Stimulated activated CD8-positive, alpha-beta memory T cell treated with anti-CD3 and anti-CD28 coated beads, Interleukin-15, amount 100 ng/mL, for 4 hours (primary cell): ENCODE data around the gene XRCC6.
"Not testable (repeated sequence)": the region's sequence is repeated elsewhere in the genome, so short reads cannot be mapped to it uniquely, and the experiment has no call there.

Experiments used
- DNase-seq, 2 donors: peaks; one replicate each; pipeline ENCODE4 v3.0.0-alpha.2; 2020; ENCODE audit warnings: low read depth in 2 of 2

Gene XRCC6

DNA sequence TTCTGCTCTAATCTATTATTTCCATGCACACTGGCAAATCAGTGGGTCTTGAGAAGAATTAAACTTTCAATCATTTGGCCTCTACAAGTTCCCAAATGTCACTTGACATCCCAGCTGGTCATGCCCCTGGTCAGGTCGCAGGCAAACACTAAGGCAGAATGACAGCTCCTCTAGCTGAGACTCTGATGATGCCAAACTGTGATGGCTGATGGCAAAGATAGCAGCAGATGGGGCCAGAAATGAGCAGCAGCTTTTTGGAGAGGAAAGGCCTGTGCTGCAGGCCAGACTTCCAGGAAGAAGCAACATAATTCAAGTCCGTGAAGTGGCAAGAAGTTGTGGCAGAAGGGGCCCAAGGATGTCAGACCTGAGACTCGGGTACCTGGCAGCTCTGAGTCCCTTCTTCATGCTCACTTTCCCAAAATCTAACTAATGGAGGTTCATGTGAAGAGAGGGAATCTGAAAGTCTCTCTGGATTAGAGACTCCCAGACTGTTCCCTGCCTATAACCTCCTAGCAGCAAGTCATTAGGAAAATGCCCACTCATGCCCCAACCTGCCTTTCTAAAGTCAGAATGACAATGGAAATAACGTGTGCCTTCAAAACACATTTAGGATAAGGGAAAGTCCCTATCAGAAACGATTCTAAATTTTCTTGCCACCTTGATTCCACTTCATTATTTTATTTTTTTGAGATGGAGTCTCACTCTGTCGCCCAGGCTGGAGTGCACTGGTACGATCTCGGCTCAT lies 22.0 kb upstream of the XRCC6 start:
- no peak for DNase-seq

DNA sequence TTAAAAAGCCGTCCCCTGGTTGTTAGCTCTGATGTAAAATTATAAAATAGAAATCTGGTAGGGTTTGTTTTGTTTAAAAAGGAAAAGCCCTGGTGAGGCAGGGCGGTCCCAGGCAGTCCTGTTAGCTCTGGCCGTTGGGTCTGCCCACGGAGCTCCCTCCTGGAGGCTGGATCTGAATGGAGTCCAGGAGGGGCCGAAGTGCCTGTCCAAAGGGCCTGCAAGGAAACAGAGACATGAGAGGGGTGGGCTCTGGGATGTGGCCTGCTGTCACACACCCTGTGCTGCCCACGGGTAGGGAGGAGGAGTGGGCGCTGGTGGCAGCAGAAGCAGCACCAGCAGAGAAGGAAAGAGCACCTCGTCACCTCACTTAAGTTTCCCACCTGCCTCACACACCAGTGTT lies 20.1 kb upstream of the XRCC6 start:
- DNase-seq = no peak

DNA sequence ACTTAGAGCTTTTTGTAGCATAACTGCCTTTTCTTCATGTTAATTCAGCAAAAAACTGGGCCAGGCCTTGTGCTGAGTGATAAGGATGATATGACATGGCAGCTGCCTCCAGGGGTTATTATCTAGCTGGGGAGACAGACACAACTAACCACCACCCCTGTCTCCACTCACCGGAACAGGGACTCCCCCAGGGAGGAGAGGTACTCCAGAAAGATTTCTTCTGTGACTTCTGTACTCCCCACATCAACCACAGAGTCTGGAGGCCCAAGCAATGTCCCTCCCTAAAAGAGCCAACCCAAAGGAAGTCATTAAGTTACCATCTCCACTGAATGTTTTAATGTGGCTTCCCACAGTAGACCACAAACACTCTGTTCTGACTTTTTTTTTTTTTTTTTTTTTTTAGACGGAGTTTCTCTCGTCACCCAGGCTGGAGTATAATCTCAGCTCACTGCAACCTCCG lies 17.2 kb upstream of the XRCC6 start:
- DNase-seq = peak; percentile 4 to 23

DNA sequence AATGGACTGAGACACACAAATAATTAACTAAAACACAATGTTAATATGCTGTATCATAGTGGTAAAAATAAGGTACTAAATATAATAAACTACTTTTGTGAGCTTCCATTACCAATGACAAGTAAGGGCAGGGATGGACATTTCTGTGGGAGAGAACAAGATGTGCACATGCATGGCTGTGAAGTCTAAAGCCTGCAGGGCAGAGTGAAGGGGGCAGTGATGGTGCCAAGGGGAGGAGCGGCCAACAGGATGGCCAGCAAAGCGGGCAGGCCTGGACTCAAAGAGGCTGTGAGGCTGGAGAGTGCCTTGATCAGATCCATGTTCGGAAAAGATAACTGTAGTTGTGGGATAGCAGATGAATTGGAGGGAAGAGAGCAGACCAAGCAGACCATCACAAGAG lies 12.7 kb upstream of the XRCC6 start:
- DNase-seq = no peak

DNA sequence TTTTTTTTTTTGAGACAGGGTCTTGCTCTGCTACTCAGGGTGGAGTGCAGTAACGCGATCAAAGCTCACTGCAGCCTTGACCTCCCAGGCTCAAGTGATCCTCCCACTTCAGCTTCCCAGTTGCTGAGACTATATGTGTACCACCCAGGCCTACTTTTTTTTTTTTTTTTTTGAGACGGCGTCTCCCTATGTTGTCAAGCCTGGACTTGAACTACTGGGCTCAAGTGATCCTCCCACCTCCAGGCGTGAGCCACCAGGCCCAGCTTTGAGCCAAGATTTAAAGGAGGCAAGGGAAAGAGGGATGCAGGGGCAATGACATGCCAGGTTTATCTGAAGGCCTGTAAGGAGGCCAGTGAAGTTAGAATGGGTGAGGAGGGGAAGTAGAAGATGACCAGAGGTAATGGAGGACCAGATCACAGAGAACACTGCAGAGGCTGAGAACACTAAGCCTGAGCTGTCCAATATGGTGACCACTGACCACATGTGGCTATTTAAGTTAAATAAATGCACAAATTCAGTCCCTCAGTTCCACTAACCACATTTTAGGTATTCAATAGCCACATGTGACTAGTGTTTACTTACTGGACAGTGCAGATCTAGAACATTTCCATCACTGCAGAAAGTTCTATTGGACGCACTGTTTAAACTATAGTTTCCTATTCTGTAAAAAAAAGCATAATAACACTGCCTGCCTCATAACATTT lies 8.3 kb upstream of the XRCC6 start:
- DNase-seq = no peak

DNA sequence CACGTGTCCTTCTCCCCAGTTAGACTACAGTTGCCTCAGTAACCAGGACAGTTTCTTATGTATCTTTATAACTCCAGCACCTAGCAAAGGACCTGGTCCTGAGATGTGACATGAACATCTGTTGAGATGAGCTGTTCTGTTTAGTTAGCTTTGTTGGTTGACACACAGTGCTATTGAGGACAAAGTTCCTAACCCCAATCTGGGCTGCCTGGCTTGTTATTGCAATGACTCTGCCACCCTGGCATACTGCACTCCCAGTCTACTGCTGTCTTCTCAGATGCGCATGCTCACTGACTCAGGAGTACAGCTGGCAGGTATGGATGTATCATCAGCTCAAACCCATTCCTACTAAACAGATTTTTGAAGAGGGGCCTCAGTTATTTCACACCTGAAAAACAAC lies 7.6 kb upstream of the XRCC6 start:
- no peak for DNase-seq

DNA sequence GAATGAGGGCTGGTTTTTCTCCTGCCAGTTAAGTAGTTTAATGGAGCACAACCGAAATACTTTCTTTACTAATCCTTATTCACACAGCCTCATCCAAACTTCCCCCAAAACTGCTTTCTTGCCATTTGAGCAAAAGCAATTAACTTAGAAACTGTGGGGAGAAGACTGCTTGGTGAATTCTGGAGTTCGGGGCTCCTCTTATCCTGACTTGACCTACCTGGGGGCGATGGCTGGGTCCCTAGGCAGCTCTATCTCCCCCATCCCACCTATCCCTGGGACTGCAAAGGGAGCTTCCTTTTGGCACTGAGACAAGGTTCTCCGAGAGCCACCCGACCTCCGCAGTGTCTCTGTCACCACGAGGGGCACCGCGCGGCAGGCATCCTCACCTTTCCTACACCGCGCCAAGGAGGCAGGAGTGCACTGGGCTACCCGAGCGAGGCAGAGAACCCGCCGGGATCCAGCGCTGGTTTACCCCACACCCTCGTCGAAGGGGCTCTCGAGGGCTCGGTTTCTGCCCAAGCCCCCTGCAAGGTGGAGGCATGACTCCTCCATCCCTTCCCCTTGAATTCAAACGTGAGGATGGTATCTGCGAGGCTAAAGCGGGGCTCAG lies 1.0 kb upstream of the XRCC6 start:
- DNase-seq = peak; percentile 16 to 18

DNA sequence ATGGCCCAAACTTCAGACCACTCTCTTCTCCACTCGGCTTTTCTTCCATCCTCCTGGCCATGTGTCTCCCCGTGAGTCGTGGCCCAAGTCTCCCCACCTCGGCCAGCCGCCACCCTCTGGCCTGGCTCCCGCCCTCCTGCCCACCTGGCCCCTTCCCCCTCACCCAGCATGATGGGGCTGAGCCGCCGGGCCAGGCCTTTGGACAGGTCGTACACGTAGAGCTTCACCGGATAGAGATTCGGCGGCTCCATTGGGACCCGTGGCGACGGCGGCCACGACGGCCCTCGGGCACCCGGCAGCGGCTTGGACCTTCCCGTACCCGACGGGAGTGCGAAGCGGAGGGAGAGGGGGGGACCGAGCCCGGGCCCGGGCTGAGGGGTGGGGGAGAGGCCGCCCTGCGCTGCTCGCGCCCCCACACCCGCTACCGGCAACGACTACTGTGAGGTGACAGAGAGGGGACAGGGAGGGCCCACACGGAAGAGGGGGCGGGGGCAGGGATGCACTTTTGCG lies 451 bp upstream of the XRCC6 start, which contains the start of gene DESI1:
TSS of gene DESI1 (minus strand) at position 455 of the 510 bp plus-strand sequence. CDS start at position 251, 204 bp downstream.
- DNase-seq = no peak

DNA sequence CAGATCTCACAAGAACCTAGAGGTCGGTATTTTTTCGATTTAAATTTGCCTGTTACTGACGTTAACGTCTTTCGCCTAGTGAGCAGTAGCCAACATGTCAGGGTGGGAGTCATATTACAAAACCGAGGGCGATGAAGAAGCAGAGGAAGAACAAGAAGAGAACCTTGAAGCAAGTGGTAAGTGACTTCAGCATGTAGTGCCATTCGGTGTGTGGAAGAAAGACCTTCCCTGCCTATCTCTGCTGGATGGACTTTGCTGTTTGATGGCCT lies 750 bp downstream of the XRCC6 start:
- DNase-seq = no peak

DNA sequence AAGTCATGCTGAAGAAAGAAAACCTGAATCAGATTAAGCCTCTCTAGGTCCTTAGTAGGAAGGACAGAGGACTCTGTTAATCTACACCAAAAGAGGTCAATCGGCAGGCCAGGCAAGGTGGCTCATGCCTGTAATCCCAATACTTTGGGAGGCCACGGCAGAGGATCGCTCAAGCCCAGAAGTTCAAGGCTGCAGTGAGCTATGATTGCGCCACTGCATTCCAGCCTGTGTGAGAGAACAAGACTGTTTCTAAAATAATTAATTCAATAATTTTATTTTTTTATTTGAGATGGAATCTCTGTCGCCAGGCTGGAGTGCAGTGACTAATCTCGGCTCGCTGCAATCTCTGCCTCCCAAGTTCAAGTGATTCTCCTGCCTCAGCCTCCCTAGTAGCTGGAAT lies 4.5 kb downstream of the XRCC6 start:
- DNase-seq = no peak

DNA sequence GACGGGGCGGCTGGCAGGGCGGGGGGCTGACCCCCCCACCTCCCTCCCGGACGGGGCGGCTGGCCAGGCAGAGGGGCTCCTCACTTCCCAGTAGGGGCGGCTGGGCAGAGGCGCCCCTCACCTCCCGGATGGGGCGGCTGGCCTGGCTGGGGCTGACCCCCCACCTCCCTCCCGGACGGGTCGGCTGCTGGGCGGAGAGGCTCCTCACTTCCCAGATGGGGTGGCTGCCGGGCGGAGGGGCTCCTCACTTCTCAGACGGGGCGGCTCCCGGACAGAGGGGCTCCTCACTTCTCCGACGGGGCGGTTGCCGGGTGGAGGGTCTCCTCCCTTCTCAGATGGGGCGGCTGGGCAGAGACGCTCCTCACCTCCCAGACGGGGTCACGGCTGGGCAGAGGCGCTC lies 10.0 kb downstream of the XRCC6 start:
- not testable (repeated sequence) for DNase-seq

DNA sequence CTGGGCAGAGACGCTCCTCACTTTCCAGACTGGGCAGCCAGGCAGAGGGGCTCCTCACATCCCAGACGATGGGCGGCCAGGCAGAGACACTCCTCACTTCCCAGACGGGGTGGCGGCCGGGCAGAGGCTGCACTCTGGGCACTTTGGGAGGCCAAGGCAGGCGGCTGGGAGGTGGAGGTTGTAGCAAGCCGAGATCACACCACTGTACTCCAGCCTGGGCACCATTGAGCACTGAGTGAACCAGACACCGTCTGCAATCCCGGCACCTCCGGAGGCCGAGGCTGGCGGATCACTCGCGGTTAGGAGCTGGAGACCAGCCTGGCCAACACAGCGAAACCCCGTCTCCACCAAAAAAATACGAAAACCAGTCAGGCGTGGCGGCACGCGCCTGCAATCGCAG lies 10.5 kb downstream of the XRCC6 start:
- not testable (repeated sequence) for DNase-seq

DNA sequence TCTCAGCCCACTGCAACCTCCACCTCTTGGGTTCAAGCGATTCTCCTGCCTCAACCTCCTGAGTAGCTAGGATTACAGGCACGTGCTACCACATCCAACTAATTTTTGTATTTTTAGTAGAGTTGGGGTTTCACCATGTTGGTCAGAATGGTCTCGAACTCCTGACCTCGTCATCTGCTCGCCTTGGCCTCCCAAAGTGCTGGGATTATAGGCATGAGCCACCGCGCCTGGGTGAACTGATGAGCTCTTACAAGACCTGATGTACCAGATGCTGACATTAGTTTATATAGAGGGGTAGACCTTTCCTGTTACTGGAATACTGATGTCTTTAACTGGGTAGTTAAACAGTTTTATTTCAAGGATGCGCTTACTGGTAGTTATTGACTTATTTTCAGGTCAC lies 13.5 kb downstream of the XRCC6 start:
- DNase-seq = not testable (repeated sequence)

DNA sequence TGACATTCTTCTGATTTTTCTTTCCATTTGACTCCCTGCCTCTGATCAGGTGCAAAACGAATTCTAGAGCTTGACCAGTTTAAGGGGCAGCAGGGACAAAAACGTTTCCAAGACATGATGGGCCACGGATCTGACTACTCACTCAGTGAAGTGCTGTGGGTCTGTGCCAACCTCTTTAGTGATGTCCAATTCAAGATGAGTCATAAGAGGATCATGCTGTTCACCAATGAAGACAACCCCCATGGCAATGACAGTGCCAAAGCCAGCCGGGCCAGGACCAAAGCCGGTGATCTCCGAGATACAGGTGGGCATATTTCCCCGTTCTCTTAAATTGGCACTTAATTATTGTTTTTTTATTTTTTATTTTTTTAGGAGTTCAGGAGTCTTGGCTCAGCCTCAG lies 15.4 kb downstream of the XRCC6 start:
- no peak for DNase-seq

DNA sequence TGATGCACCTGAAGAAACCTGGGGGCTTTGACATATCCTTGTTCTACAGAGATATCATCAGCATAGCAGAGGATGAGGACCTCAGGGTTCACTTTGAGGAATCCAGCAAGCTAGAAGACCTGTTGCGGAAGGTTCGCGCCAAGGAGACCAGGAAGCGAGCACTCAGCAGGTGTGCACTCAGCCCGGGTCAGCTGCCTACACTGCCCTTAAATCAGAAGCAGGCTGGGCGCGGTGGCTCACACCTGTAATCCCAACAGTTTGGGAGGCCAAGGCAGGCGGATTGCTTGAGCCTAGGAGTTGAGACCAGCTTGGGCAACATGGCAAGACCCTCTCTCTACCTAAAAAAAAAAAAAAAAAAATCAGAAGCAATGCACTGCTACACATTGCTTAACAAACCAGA lies 16.5 kb downstream of the XRCC6 start:
- DNase-seq = not testable (repeated sequence)

DNA sequence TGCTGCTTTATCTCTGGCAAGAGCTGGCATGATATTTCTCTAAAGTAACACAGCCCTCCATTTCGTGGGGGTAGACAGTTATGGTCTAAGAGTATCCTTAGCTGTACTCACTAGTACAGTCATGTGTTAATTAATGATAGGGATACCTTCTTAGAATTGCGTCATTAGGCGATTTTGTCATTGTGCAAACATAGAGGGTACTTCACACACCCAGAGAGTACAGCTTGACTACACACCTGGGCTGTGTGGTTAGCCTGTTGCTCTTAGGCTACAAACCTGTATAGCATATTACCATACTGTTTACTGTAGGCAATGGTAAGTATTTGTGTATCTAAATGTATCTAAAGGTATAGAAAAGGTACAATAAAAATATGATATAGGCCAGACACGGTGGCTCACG lies 17.0 kb downstream of the XRCC6 start:
- DNase-seq = no peak

DNA sequence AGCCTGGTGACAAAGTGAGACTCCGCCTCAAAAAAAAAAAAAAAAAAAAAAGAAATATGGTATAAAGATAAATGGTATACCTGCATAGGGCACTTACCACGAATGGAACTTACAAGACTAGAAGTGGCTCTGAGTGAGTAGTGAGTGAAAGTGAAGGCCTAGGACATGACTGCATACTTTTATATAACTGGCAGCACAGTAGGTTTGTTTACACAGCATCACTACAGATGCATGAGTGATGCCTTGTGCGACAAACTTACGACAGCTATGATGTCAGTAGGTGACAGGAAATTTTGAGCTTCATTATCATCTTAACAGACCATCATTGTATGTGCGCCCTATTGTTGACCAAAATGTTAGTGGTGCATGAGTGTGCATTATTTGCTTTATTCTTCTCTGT lies 17.7 kb downstream of the XRCC6 start:
- DNase-seq = no peak

DNA sequence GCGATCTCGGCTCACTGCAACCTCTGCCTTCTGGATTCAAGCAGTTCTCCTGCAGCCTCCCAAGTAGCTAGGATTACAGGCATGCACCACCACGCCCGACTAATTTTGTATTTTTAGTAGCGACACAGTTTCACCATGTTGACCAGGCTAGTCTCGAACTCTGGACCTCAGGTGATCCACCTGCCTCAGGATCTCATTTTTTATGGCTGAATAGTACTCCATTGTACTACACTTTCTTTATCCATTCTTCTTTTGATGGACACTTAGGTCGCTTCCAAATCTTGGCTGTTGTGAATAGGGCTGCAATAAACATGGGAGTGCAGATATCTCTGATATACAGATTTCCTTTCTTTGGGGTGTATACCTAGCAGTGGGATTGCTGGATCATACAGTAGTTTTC lies 20.8 kb downstream of the XRCC6 start:
- no peak for DNase-seq

DNA sequence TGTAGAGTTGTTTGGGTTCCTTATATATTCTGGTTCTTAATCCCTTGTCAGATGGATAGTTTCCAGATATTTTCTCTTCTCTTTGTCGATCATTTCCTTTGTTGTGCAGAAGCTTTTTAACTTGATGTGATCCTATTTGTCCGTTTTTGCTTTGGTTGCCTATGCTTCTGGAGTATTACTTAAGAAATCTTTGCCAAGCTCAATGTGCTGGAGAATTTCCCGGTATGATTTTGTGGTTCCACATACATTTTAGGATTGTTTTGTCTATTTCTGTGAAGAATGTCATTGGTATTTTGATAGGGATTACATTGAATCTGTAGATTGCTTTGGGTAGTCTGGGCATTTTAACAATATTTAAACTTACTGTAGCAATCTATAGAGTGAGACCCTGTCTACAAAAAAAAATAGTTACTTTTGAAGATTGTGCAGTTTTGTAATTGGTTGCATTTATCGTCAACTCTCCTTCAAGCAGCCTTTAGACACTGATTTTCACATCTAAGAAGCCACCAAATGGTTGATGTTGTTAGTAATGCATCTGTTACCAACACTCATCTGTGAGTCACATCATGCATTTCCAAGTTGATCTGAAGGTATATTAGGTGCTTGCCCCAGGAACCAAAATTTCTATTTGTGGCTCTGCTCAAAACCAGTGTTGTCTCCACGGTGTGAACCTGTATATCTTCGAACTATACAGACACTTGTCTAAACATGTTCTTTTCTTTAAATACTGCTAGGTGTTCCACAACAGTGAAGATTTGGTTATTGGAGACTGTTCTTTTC lies 21.4 kb downstream of the XRCC6 start:
- no peak for DNase-seq

DNA sequence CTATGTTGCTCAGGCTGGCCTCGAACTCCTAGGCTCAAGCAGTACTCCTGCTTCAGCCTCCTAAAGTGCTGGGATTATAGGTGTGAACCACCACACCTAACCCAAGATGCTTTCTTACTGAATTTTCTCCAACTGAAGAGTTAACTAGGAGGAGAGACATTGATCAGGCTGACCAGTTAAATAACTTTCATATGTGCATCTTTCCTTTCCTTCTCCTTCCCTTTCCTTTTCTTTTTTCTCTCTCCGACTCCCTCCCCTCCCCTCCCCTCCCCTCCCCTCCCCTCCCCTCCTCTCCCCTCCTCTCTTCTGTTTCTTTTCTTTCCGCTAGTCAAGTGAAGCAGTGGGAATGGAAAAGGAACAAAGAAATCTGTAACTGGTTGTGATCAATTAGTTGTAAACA lies 26.7 kb downstream of the XRCC6 start:
- no peak for DNase-seq

DNA sequence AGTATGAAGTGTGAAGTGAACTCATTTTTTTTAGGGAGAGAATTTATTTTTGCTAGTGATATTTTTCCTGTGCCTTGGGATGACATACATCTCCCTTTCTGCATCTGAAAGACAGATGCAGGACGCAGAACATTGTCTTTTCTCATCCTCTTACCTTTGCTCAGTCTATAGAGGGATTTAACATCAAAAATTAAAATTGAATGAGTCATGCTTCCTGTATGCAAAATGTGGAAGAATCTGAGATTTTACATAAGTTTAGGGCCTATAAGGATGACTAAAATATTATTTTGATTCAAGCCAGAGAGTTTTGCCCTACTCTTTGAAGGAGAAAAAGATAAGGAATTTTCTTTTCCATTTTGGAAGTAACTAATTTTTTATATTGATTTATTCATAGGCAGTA lies 27.3 kb downstream of the XRCC6 start:
- DNase-seq = no peak

DNA sequence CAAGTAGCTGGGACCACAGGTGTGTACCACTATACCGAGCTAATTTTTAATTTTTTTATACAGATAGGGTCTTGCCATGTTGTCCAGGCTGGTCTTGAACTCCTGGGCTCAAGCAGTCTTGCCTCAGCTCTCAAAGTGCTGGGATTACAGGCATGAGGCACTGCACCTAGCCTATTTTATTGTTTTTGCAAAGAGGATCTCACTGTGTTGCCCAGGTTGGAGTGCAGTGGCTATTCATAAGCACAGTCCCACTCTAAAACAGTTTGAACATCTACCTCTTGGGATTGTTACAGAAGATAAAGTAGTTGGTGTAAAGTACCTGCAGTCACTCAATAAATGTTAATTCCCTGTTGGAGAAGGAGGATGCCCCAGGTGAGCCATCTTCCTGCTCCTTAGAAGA lies 29.1 kb downstream of the XRCC6 start:
- DNase-seq = no peak
